HEK293 (cell line): ENCODE data around the gene PRTFDC1.

Experiments
- CTCF ChIA-PET: fragments of 350-600 bp; formaldehyde crosslinking; extraction: SDS; loops from one replicate; lab custom pipeline; 2021; ENCODE audit warnings: antibody characterized with exemption; lab: Yijun Ruan, JAX
- POLR2A ChIA-PET: fragments of 300-600 bp; formaldehyde crosslinking; extraction: SDS; loops from one replicate; lab custom pipeline; 2020; ENCODE audit warnings: antibody characterized with exemption, inconsistent platforms; lab: Yijun Ruan, JAX
- H3K27ac ChIP-seq: fragments of 200-500 bp; sonication (Bioruptor generic); 2 replicates; pipeline ENCODE4 v1.5.1; 2014; ENCODE audit warnings: low read depth, low read length, control low read depth, inconsistent platforms; ENCODE audit errors: extremely low read depth
- H3K36me3 ChIP-seq, 2 experiments: fragments of 200-500 bp in 1 of 2; sonication (Bioruptor generic) in 1 of 2; 1 replicate in 1 of 2; 2 replicates in 1 of 2; pipeline ENCODE4 v1.5.1; 2014 to 2017; ENCODE audit warnings: inconsistent platforms in 2 of 2, low read length in 2 of 2; ENCODE audit not compliant: control insufficient read depth in 2 of 2, insufficient read depth in 1 of 2
- H3K4me1 ChIP-seq: fragments of 200-500 bp; sonication (Bioruptor generic); 2 replicates; pipeline ENCODE4 v1.5.1; 2014; ENCODE audit warnings: mild to moderate bottlenecking, low read length, inconsistent platforms; ENCODE audit not compliant: control insufficient read depth, insufficient read depth
- H3K4me3 ChIP-seq: 2 replicates; pipeline ENCODE4 v1.5.1; 2011; ENCODE audit warnings: low read depth, mild to moderate bottlenecking, control low read depth, low read length, moderate library complexity
- H3K9me3 ChIP-seq: fragments of 200-500 bp; sonication (Bioruptor generic); 2 replicates; pipeline ENCODE4 v1.5.1; 2014; ENCODE audit warnings: low read depth, low read length, inconsistent platforms; ENCODE audit not compliant: control insufficient read depth, insufficient read depth
- BCL6B ChIP-seq: fragments of 450-650 bp; formaldehyde crosslinking; IDR thresholded peaks from 2 replicates; pipeline ENCODE4 v1.5.1; 2017; ENCODE audit warnings: missing biosample characterization, missing genetic modification characterization
- MEIS1 ChIP-seq: sonication (generic); formaldehyde crosslinking; IDR thresholded peaks from 2 replicates; pipeline ENCODE4 v1.8.1; 2022; ENCODE audit warnings: missing genetic modification reagents, mild to moderate bottlenecking, borderline replicate concordance
- MYNN ChIP-seq: fragments of 450-650 bp; formaldehyde crosslinking; IDR thresholded peaks from 2 replicates; pipeline ENCODE4 v1.5.1; 2016; ENCODE audit warnings: missing biosample characterization, missing genetic modification characterization, borderline replicate concordance
- PBX3 ChIP-seq: sonication (generic); formaldehyde crosslinking; IDR thresholded peaks from 2 replicates; pipeline ENCODE4 v1.8.1; 2022; ENCODE audit warnings: mild to moderate bottlenecking, moderate library complexity, missing genetic modification reagents
- SALL2 ChIP-seq: fragments of 450-650 bp; formaldehyde crosslinking; IDR thresholded peaks from 2 replicates; pipeline ENCODE4 v1.5.0; 2017; ENCODE audit warnings: missing biosample characterization, mild to moderate bottlenecking, missing genetic modification characterization, borderline replicate concordance
- ZBTB1 ChIP-seq: fragments of 450-650 bp; formaldehyde crosslinking; IDR thresholded peaks from 2 replicates; pipeline ENCODE4 v1.5.1; 2016; ENCODE audit warnings: missing biosample characterization, missing genetic modification characterization
- ZBTB21 ChIP-seq: fragments of 450-650 bp; formaldehyde crosslinking; IDR thresholded peaks from 2 replicates; pipeline ENCODE4 v1.5.1; 2017; ENCODE audit warnings: missing biosample characterization, missing genetic modification characterization
- ZFHX2 ChIP-seq: fragments of 450-650 bp; formaldehyde crosslinking; conservative IDR thresholded peaks from 2 replicates; pipeline ENCODE4 v1.5.1; 2016; ENCODE audit warnings: missing biosample characterization, missing genetic modification characterization
- ZNF214 ChIP-seq: fragments of 450-650 bp; formaldehyde crosslinking; IDR thresholded peaks from 2 replicates; pipeline ENCODE4 v1.5.1; 2017; ENCODE audit warnings: missing biosample characterization, mild to moderate bottlenecking, missing genetic modification characterization, borderline replicate concordance
- ZNF280C ChIP-seq: fragments of 450-650 bp; formaldehyde crosslinking; IDR thresholded peaks from 2 replicates; pipeline ENCODE4 v1.5.1; 2016; ENCODE audit warnings: missing biosample characterization, missing genetic modification characterization
- ZNF37A ChIP-seq: fragments of 450-650 bp; IDR thresholded peaks from 2 replicates; pipeline ENCODE4 v1.5.1; 2018; ENCODE audit warnings: missing biosample characterization, missing genetic modification characterization
- ZNF501 ChIP-seq: fragments of 450-650 bp; formaldehyde crosslinking; IDR thresholded peaks from 2 replicates; pipeline ENCODE4 v1.5.1; 2016; ENCODE audit warnings: missing biosample characterization, missing genetic modification characterization
- ZNF514 ChIP-seq: fragments of 450-650 bp; formaldehyde crosslinking; IDR thresholded peaks from 2 replicates; pipeline ENCODE4 v1.5.1; 2016; ENCODE audit warnings: missing biosample characterization, missing genetic modification characterization
- ZNF518A ChIP-seq: fragments of 450-650 bp; formaldehyde crosslinking; conservative IDR thresholded peaks from 2 replicates; pipeline ENCODE4 v1.5.1; 2016; ENCODE audit warnings: low read depth, missing biosample characterization, missing genetic modification characterization
- ZNF558 ChIP-seq: fragments of 450-650 bp; formaldehyde crosslinking; IDR thresholded peaks from 2 replicates; pipeline ENCODE4 v1.5.1; 2016; ENCODE audit warnings: missing biosample characterization, missing genetic modification characterization
- ZNF843 ChIP-seq: fragments of 450-650 bp; formaldehyde crosslinking; IDR thresholded peaks from 2 replicates; pipeline ENCODE4 v1.5.1; 2016; ENCODE audit warnings: missing biosample characterization, missing genetic modification characterization
- ZSCAN4 ChIP-seq: fragments of 450-650 bp; formaldehyde crosslinking; IDR thresholded peaks from 2 replicates; pipeline ENCODE4 v1.5.1; 2017; ENCODE audit warnings: missing biosample characterization, missing genetic modification characterization

The PRTFDC1 gene

GRCh38 chr10:24847112-24848070 lies 105.0 kb downstream of the PRTFDC1 start:
- Histone ChIP-seq H3K4me1 (peaks cover 8% of the 10 kb centered on the region), H3K27ac (no peak overlapping the region), H3K9me3 (no peaks in the 10 kb centered on the region), H3K36me3 (no peaks in the 10 kb centered on the region), H3K4me3 (no peak overlapping the region)
- TF ChIP-seq ZNF214 (tag by site-specific recombination): no peak
- no peak for TF ChIP-seq MEIS1 (CRISPR knock-in tag)
- TF ChIP-seq ZSCAN4 (tag by site-specific recombination): peak; percentile 83
- no peak for TF ChIP-seq ZNF501 (tag by site-specific recombination)
- CTCF ChIA-PET: interaction anchor here (1.7 kb wide), 1 partner anchor 168 kb away, joined by 5 read pairs; the partner anchor contains the start of gene ENKUR
- POLR2A ChIA-PET: interaction anchor here (0.5 kb wide), 1 partner anchor 47 kb away, joined by 5 read pairs; no protein-coding TSS in a partner anchor

GRCh38 chr10:24844742-24845141 lies 107.7 kb downstream of the PRTFDC1 start:
- CTCF ChIA-PET: interaction anchor here (0.5 kb wide), 1 partner anchor 23 kb away, joined by 3 read pairs; no protein-coding TSS in a partner anchor
- Histone ChIP-seq H3K36me3 (no peaks in the 10 kb centered on the region), H3K9me3 (no peaks in the 10 kb centered on the region), H3K4me1 (peaks cover 8% of the 10 kb centered on the region), H3K4me3 (no peak overlapping the region), H3K27ac (no peak overlapping the region)
- TF ChIP-seq ZNF558 (tag by site-specific recombination): no peak
- no peak for TF ChIP-seq ZNF280C (tag by site-specific recombination)
- TF ChIP-seq PBX3 (CRISPR knock-in tag): no peak
- TF ChIP-seq ZNF514 (tag by site-specific recombination): no peak
- TF ChIP-seq ZNF37A (tag by site-specific recombination): no peak
- TF ChIP-seq ZFHX2 (tag by site-specific recombination): no peak
- TF ChIP-seq SALL2 (tag by site-specific recombination): no peak
- no peak for TF ChIP-seq ZBTB1
- TF ChIP-seq MYNN (tag by site-specific recombination): no peak
- TF ChIP-seq ZNF843 (tag by site-specific recombination): no peak
- POLR2A ChIA-PET: no interaction called here

GRCh38 chr10:24843256-24843655 lies 109.2 kb downstream of the PRTFDC1 start:
- Histone ChIP-seq H3K27ac (no peak overlapping the region), H3K4me3 (no peak overlapping the region), H3K36me3 (no peaks in the 10 kb centered on the region), H3K9me3 (no peaks in the 10 kb centered on the region), H3K4me1 (peaks cover 1% of the 10 kb centered on the region)
- CTCF ChIA-PET: no interaction called here
- POLR2A ChIA-PET: no interaction called here
- TF ChIP-seq ZNF501 (tag by site-specific recombination): no peak
- no peak for TF ChIP-seq BCL6B (tag by site-specific recombination)
- no peak for TF ChIP-seq ZBTB21 (tag by site-specific recombination)
- TF ChIP-seq ZNF518A: no peak
